Inflammatory macrophage treated with lipopolysaccharide for 1 hour (primary cell): ENCODE data around the gene KRT7.
"Not testable (repeated sequence)": the region's sequence is repeated elsewhere in the genome, so short reads cannot be mapped to it uniquely, and the experiment has no call there.

Experiments
- DNase-seq, 2 donors: peaks; one replicate each; pipeline ENCODE4 v3.0.0-alpha.2; 2020 to 2022

Gene KRT7

DNA sequence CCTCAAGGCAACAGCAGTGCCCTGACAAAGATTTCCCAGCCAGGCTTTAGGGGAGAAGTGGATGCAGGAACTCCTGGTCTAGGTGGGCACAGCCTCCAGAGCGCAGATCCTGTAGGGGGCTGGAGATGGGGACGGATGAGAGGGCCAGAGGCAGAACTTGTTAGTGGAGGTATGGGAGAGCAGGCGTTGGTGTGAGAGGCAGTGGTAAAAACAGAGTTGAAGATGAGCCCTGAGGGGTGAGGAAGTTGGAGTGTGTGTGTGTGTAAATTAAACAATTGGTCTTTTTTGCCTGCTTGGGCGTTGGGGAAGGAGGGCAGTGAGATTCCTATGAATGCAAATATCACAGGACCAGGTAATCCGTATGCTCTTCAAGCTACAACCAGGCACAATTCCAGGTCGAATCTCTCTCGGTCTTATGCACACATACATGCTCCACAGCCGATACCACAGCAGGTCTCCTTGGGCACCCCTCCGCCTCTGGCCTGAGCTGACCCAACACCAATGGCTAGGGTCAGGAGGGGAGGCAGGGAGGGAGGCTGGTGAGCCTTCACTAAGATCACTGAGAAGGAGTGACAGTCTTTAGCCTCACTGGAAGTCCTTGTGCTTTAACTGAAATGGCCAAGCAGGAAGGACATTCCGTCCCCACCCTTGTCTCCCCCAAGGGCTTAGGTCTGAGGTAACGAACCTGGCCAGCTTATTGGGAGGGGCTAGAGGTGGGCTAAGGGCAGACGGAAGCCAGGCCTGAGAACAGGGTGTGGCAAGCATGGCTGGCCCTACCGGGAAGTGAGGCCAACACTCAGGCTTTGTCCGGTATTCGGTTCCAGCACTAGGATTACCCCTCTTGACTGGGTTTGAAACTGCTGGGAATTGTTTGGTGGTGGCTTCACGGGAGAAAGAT lies 1.5 kb upstream of the KRT7 start:
- DNase-seq, result no peak

- no peak for DNase-seq
These were observed 805 bp upstream of the KRT7 start for GRCh38 chr12:52232203-52232673.

GRCh38 chr12:52233462-52234207 lies 592 bp downstream of the KRT7 start:
- DNase-seq, result no peak

GRCh38 chr12:52234223-52234810 lies 1.3 kb downstream of the KRT7 start:
- DNase-seq, result no peak

GRCh38 chr12:52235001-52235764 lies 2.1 kb downstream of the KRT7 start:
- DNase-seq, result peak in 1 of 2 donors; percentile 37

- DNase-seq, result no peak
These were observed 2.8 kb downstream of the KRT7 start for GRCh38 chr12:52235822-52236361.

DNA sequence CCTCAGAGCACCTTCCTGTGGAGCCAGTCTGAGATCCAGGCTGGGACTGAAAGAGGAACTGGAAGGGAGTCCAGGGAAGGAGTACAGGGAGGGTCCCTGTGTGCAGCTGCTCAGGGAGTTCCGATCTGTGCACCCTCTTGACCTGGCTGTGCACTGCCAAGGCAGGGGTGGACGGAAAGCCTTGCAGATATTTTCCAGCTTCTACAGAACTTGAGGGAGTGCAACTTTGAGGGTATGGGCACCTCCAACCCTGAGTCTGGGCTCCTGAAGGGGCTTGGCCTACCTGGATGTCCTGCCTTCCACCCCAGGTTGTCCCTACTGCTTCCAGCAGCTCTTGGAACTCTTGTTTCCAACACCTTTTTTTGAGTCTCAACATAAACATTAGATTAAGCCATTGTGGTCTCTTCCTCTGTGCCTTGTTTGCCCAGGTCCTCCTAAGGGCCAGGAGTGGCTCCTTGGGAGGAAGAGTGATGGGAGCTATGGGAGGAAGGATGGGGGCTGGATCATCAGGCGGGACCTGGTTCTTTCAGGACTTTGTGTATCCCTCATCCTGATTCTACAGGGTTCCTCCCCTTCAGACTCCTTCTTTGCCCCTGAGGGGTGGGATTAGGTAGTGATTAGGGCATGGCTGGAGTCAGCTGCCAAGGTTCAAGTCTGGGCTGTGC lies 3.5 kb downstream of the KRT7 start:
- no peak for DNase-seq

DNA sequence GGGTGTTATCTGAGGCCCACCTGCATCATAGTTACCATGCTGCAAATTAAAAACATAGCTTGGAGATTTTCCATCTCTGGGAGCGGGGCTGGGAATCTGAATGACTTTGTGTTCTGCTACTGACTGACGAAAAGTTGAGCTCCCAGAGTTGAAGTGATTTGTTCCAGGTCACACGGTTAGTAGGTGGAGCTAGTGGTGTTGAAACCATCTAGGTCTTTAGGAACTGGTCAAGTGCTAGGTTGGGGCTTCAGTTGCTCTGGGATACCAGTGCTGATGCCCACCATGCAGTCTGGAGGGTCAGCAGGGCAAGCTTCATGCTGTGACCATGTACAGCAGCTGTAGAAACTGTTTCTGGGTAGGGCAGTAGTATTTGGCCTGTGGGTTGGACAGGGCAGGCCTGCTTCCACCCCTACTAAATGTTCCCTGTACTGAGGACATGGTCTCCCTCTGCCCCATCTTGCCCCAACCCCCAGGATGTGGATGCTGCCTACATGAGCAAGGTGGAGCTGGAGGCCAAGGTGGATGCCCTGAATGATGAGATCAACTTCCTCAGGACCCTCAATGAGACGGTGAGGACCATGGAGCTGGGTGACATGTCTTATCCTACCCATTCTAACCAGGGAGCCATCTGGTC lies 5.3 kb downstream of the KRT7 start:
- DNase-seq, result no peak

DNA sequence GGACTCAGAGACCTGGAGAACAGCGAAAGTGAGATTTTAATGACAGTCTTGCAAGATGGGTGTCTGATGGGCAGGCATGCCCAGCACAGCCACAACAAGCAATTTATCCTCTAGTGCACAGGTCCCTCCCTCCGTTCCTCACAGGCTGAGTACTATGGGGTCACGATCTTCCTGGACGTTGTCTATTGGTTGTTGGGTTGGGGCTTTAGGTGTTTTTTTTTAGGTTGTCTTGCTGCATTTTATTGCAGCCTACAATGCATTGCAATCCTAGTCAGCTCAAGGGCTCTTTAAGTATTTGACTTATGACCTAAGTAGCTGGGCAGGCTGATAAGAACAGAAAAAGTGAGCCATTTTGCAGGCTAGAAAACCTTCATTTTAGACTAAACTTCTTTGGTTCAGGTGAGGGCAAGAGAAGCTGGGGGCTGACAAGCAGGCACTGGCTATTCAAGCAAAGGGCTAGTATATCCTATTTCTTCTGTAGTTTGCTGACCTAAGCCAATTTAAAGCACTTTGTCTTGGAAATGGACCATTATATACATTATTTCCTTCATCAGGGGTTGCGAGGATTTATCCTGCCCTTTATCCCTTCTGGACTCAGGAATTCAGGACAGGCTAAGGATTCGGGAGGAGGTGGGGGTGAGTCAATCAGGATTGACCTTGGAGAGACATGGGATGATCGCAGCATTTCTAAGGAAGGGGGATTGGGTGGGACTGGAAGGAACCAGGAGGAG lies 6.0 kb downstream of the KRT7 start:
- DNase-seq, result no peak

DNA sequence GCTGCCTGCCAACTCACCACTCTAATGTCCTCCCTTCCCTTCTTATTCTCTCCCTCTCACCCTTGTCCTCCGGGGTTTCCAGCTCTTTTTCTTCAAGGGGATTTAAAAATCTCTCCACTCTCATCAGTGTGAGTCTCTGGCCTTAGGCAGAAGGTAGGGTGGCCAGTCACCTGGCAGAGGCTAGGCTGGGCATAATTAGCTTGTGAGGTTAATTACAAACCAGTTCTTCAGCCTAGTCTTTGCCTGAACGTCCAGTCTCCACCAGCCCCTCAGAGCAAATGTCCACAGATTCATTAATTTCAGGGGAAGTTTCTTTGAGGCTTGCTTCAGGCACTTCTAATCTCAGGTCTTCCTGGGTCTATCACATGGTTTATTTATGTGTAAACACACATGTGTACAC lies 6.7 kb downstream of the KRT7 start:
- DNase-seq, result no peak

GRCh38 chr12:52240247-52240646 lies 7.2 kb downstream of the KRT7 start:
- DNase-seq, result not testable (repeated sequence)

DNA sequence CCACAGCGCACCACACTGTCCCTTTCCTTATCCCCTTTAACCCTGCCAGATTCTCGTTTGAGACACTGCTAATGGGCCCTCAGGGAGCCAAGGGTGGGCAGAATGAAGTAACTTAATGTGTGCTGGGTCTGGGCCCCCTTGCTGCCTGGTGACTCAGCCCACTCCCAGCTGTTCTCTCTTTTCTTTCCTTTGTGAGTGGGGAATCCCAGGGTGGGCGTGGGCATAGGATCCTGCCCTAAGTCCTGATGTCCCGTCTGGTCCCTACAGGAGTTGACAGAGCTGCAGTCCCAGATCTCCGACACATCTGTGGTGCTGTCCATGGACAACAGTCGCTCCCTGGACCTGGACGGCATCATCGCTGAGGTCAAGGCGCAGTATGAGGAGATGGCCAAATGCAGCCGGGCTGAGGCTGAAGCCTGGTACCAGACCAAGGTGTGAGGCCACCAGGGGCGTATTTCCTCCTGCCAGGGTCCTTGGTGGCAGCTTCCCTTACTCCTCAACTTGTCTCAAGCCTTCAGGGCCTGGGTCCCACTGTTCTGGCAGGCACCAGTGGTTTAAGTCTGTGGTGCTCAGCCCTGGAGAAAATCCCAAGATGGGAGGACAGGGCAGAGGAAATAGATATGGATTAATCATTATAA lies 8.3 kb downstream of the KRT7 start:
- DNase-seq, result no peak

GRCh38 chr12:52242442-52243258 lies 9.6 kb downstream of the KRT7 start:
- no peak for DNase-seq

DNA sequence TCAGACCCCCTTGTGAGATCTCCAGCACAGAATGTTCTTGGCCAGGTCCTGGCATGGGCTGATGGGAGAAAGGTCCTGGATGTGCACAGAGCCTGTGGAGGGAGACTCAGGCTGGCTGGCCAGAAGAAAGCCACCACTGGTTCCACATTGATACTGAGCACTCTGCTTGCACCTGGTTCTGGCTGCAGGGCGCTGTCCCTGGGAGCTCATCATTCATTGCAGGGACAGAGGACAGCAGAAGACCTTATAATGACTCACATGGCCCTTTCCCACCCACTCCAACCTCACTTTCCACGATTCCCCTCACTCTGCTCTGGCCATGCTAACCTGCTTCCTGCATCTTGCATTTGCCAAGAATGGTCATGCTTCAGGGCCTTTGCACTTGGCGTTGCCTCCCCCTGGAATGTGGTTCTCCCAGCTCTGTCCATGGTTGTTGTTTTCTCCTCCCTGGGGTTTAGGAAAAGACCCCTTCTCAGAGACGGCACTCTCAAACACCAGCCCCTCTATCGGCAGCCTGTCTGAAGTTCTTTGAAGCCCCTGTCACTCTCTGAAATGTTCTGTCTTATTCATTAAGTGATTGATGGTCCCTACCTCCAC lies 10.3 kb downstream of the KRT7 start:
- no peak for DNase-seq

DNA sequence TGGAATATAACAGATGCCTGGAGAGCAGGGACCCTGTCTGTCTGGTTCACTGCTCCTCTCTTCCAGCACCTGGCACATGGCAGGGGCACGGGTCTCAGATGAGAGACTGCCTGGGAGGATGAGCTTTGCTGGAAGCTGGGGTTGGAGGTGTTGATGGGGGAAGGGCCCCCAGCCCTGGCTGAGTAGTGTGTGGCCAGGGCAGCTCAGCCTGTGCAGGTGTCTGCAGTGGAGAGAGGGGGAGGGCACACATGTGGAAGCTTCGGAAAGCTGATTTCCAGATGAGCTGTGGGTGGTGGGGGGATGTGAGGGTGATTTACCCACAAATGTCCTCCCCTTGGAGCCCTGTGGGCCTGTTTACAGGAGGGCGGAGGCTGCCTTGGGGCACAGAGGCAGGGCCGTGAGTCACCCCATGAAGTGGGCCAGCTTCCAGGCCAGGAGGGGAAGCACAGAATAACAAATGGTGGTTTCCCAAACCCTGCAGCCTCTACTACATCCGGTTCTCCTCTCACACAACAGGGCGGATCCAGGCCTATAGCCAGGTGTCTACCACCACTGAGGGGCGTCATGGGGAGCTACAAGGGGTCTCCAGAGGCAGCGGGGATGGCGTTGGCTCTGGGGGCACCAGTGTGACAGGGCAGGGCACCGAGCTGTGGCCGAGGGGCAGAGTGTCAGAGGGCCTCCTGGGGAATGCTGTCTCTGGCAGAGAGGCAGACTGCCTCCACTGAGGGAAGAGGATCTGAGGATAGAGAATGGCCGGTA lies 11.0 kb downstream of the KRT7 start:
- peak; percentile 88 for DNase-seq

GRCh38 chr12:52244615-52244994 lies 11.6 kb downstream of the KRT7 start:
- DNase-seq, result no peak

DNA sequence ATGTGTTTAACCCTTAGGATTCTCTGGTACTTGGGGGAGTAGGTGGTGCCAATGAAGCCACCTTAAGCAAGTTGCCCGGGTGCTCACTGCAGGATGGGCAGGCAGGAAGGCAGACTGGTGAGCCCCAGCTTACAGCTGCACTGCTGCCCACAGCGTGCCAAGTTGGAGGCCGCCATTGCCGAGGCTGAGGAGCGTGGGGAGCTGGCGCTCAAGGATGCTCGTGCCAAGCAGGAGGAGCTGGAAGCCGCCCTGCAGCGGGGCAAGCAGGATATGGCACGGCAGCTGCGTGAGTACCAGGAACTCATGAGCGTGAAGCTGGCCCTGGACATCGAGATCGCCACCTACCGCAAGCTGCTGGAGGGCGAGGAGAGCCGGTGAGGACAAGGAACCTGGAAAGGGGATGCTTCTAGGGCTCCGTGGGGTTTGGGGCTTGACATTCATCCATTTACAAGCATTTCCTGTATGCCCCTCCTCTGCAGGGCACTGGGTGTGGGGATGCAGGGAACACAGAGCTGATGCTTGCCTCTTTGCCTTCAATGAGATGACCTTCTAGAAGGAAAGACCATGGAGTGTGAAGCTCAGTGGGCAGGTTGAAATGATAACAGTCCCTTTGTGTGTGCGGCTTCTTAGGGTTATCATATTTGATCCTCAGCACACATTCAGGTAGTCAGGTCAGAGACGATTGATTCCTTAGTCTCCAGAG lies 12.4 kb downstream of the KRT7 start:
- DNase-seq, result no peak
